LNCAP (cell line): ENCODE data around the gene MEST.

Source experiments
- TF ChIP-seq, protein P1 (sequence below): fragments of 450-650 bp; IDR thresholded peaks from 2 replicates; pipeline ENCODE4 v1.5.1; 2017; ENCODE audit warnings: mild to moderate bottlenecking

Gene MEST

DNA sequence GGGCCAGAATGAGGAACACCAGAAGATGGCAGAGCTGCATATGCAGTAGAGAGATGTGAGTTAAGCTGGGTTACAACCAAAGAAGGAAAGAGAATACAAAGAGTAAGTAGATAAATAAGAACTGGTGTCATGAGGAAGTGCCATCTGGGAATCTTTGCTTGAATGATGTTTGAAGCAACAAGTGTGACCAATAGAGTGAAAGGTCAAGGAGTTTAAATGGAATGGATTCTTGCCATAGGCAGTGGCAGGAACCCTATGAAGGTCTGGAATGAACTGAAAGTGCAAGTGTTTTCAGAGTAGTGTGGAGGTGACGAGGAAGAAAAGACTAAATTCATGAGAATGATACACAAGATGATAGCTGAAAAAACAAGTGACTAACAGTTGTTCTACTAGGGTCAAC lies 21.6 kb downstream of the MEST start:
- TF ChIP-seq, protein P1, sequence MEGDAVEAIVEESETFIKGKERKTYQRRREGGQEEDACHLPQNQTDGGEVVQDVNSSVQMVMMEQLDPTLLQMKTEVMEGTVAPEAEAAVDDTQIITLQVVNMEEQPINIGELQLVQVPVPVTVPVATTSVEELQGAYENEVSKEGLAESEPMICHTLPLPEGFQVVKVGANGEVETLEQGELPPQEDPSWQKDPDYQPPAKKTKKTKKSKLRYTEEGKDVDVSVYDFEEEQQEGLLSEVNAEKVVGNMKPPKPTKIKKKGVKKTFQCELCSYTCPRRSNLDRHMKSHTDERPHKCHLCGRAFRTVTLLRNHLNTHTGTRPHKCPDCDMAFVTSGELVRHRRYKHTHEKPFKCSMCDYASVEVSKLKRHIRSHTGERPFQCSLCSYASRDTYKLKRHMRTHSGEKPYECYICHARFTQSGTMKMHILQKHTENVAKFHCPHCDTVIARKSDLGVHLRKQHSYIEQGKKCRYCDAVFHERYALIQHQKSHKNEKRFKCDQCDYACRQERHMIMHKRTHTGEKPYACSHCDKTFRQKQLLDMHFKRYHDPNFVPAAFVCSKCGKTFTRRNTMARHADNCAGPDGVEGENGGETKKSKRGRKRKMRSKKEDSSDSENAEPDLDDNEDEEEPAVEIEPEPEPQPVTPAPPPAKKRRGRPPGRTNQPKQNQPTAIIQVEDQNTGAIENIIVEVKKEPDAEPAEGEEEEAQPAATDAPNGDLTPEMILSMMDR = no peak

DNA sequence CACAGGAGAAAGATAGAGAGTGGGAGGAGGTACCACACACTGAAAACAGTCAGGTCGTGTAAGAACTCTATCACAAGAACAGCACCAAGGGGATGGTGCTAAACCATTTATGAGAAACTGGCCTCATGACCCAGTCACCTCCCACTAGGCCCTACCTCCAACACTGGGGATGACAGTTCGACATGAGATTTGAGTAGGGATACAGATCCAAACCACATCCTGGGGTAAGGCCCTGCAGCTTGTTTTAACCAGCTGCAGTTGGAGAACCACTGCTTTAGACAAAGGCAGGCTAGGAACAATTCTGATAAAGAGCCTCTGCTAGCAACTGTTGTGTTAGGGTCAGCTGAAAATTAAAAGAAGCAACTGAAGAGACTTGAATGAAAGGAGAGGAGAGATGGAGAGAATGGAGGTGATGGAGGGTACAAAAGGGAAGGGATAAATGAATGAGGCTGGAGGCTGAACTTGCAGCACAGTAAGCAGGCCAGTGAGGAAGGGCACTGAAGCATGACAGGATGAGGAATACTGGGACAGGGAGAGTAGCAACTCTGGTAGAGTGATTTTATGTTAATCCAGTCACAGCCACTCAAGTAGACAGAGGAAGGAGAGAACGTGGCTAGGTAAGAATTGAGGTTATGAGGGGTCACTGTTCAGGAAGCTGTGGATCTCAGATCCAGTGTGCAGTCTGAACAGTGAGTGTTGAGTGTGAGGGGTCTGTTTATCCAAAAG lies 23.6 kb downstream of the MEST start:
- TF ChIP-seq, protein P1 = no peak

- TF ChIP-seq, protein P1 = no peak
Measured at GRCh38 chr7:130521258-130521951, 29.5 kb downstream of the MEST start.

GRCh38 chr7:130524628-130525027 lies 32.7 kb downstream of the MEST start:
- TF ChIP-seq, protein P1 = no peak

DNA sequence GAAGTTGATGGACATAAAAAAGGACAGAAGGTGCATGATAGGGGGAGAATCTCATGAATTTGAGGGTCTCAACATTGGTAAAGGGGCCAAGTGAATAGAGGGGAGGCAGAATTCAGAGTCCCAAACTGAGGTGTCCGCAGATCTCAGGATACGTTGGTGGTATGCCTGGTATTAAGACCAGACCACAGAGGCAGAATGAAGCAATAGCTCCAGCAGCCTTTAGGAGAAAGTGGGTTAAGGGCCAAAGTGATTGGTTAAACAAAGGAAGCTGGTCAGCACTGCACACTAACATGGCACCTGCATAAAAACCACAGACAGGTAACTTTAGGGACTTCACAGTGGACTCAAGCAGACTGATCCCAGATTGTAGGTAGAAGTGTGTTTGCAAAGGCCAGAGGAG lies 37.5 kb downstream of the MEST start:
- TF ChIP-seq, protein P1 = no peak

DNA sequence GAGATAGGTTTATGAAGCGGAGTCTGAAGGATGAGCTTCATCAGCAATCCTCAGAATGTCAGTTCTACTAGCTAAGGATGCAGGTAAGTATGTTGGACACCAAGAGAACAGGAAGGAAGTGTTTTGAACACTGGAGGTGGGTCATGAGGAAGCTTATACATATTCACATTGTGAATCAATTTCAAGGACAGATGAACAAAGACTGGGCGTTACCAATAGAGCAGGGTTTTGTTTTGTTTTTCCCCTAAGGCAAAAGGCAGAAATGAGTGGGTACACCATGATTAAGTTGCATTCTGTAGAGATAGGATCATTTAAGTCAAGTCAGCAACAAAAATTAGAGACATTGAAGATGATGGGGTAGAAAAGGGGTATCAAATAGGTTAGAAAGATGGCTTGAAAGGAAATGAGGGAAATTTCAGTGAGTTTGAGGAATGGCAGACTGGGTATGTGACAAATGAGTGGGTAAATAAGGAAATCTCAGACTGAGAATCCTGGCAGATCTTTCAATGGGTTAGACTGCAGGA lies 51.7 kb downstream of the MEST start:
- TF ChIP-seq, protein P1 = no peak

GRCh38 chr7:130544356-130544755 lies 52.5 kb downstream of the MEST start:
- TF ChIP-seq, protein P1 = no peak
